ENCODE measurements around the gene CEP97.
"Not testable (repeated sequence)": the region's sequence is repeated elsewhere in the genome, so short reads cannot be mapped to it uniquely, and the experiment has no call there.

CEP97 gene

DNA sequence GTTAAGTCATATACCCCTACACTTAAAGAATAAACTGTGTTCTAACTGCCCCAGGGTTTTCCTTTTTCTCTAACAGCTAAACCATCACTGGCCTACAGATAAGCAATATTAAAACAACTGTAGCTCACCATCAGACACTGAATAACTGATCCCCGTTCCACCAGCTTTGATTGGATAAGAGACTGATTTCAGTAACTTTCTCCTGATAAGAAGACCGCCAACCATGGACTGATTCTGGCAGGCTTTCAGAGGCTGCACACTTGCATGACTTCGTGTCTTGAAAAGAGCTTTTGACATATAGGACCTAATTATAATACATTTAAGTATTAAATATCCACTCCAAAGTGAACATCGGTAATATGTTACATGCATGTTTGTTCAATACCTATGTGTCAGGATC lies 15.3 kb upstream of the CEP97 start:
- DNase-seq (ENCODE audit: insufficient read length) (no peak), FAIRE-seq (no peak)
- TF ChIP-seq TAF1 (IDR thresholded peaks at IDR 0.05; ENCODE audit: borderline replicate concordance, low read depth, low read length) (no peak), POLR2A (IDR thresholded peaks at IDR 0.05; ENCODE audit: low read depth, low read length) (no peak), POLR2AphosphoS5 (IDR thresholded peaks at IDR 0.05; ENCODE audit: low read depth, low read length) (no peak)

DNA sequence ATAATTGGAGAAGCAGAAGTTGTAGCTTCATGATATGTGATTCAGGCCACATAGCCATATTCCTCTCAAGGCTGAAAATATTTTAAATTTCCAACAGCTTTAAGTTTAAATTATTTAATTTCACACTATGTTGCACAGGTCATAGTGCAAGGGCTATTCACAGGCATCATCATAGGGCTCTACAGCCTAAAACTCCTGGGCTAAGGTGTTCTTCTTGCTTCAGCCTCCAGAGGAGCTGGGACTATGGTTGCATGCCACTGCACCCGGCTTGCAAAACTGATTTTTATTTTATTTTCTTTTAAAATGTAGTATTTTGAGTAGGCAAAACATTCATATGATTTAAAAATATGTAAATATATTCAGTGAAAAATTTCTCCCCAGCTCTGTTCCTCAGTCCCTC lies 6.0 kb upstream of the CEP97 start:
- FAIRE-seq (no peak), DNase-seq (ENCODE audit: insufficient read length) (no peak)
- no peak for TF ChIP-seq TAF1 (IDR thresholded peaks at IDR 0.05; ENCODE audit: borderline replicate concordance, low read depth, low read length)

DNA sequence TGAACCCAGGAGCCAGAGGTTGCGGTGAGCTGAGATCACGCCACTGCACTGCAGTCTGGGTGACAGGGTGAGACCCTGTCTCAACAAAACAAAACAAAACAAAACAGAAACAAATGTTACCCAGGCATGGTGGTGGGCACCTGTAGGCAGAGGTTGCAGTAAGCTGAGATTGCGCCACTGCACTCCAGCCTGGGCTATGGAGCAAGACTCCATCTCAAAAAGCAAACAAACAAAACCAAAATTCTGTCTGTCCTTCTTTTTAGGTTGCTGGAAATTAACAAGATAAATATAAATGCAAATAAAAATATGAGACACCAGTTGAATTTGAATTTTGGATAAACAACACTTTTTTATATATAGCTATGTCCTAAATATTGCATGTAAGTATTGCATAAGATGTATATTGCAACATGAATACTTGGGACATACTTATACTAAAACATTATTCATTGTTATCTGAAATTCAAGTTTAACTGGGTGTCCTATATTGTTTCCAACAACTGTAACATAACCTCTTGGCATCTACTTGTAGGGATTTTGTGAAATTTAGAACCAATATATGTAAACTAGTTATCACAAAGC lies 4.7 kb upstream of the CEP97 start:
- FAIRE-seq (peak; percentile 46), DNase-seq (ENCODE audit: insufficient read length) (no peak)
- TF ChIP-seq TAF1 (IDR thresholded peaks at IDR 0.05; ENCODE audit: borderline replicate concordance, low read depth, low read length) (no peak), POLR2A (IDR thresholded peaks at IDR 0.05; ENCODE audit: low read depth, low read length) (no peak)

DNA sequence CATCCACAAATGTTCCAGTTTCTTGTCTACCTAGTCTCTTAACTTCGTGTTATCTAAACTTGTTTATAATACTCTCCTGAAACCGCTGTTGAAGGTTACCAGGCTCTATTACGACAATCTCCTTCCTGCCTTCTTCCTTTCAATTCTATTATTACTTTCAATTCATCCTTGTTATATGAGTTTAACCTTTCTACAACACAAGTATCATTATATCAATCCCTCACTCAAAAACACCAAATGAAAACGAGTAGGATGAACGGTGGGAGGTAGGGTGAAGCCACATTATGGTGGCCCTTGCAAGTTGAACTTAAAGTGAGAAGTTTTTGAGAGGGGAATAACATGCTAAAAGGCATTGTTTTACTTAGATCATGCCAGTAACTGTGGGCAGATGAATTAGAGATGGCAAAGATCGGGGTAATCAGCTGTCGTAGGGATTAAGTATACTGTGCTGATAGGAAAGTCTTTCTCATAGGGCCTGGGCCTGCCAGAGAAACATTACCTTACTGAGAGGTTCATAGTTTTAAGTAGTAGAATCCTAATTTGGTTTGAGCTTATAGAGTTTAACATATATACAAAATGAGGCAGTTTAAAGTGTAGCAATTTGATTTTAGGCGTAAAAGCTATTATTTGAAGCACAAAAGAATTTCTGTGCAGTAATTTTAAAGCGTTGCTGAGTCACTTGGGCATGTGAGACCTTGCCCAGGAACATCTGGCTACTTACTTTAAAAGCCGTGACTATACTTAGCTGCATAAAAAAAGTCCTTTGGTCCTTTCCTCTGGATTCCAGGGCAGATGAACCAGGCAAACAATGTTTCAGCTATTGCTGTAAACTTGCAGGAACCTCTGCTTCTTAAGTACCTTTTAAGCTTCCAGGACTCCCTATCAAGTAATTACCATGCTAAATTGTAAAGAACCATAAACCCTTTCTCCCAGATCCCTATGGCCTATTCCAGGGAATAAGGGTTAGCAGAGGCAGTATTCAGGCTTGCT lies 3.3 kb upstream of the CEP97 start:
- FAIRE-seq: peak; percentile 56
- DNase-seq (ENCODE audit: insufficient read length): no peak
- TF ChIP-seq POLR2A (IDR thresholded peaks at IDR 0.05; ENCODE audit: low read depth, low read length) (no peak), TAF1 (IDR thresholded peaks at IDR 0.05; ENCODE audit: borderline replicate concordance, low read depth, low read length) (no peak), POLR2AphosphoS5 (IDR thresholded peaks at IDR 0.05; ENCODE audit: low read depth, low read length) (no peak)

DNA sequence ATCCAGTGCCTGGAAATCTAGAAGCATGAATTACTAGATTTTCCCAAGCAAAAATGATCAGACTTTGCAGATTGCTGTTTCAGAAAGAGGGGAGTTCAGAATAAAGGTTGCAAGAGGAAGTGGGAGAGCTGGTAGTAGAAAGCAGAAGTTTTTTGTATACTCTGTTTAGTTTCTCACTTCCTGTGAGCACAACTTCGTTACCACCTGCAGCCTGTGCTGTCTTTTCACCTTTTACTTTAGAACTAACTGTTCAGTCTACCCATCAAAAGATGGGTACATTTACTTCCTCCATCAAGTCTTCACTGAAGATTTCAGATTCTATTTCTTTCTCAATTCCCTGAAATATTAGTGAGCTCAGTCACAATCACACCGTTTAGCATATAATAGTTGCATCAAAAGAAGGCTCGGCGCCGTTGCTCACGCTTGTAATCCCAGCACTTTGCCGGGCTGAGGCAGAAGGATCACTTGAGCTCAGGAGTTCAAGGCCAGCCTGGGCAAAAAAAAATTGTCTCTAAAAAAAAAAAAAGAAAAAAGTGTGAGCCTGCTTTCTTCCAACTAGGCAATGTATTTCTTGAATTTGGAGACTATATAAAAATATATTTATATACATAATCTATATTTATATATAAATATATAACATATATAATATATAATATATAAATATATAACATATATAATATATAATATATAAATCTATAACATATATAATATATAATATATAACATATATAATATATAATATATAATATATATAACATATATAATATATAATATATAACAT lies 1.8 kb upstream of the CEP97 start:
- peak; percentile 95 for FAIRE-seq
- TF ChIP-seq TAF1 (IDR thresholded peaks at IDR 0.05; ENCODE audit: borderline replicate concordance, low read depth, low read length) (no peak), POLR2A (IDR thresholded peaks at IDR 0.05; ENCODE audit: low read depth, low read length) (no peak), POLR2AphosphoS5 (IDR thresholded peaks at IDR 0.05; ENCODE audit: low read depth, low read length) (no peak)

DNA sequence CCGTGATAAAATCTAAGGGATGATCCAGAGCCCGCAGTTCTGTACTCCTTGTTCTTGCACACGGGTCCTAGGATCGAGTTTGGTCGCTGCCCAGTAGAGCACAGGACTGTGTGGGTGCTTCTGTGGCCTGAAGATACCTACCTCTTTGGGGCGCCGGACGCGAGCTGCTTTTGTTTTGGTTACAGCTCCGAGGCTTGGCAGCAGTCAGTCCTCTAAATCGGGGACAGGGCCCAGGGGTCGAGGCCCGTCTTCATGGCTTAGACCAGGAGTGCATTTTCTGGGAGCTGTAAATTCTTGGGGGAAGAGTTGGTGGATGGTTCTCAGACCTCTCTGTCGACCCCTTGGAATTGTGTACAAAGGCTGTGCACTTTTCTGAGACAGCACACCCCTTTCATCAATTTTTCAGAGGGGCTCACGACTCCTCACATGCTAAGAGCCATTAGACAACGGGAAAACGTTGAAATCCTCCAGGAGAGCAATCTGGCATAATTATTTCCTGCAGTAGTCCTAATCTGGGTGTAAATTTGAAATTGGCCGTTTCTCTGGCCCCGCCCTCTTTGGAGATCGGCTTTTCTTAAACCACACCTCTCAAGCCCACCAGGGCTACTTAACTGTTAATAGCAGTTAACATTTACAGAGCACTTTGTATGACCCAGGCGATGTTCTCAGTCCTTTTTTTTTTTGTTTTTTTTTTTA lies 928 bp downstream of the CEP97 start:
- peak; percentile 54 for FAIRE-seq

More for the DNA sequence above, 1.8 kb upstream of the CEP97 start:
- DNase-seq (ENCODE audit: insufficient read length): peak; percentile 27

DNA sequence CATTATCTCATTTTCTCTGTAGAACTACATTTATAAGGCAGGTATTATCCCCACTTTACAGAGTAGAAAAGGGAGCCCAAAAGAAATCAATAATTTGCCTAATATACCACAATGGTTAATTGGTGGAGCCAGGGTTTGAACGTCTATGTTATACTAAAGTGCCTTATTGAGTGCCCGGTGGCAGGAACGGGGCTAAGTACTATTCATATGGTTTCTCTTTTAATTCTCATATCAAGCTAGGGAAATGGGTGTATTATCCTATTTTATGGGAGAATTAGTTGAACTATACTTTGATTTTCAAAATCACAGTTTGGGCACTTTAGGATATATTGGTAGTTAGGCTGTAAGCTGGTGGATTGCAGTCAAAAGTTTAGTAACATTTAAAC lies 1.5 kb downstream of the CEP97 start:
- TF ChIP-seq POLR2A (IDR thresholded peaks at IDR 0.05; ENCODE audit: low read depth, low read length): no peak
- no peak for TF ChIP-seq TAF1 (IDR thresholded peaks at IDR 0.05; ENCODE audit: borderline replicate concordance, low read depth, low read length)
- no peak for TF ChIP-seq POLR2AphosphoS5 (IDR thresholded peaks at IDR 0.05; ENCODE audit: low read depth, low read length)
- FAIRE-seq (peak; percentile 24), DNase-seq (ENCODE audit: insufficient read length) (no peak)

More for the DNA sequence above, 928 bp downstream of the CEP97 start:
- no peak for TF ChIP-seq POLR2AphosphoS5 (IDR thresholded peaks at IDR 0.05; ENCODE audit: low read depth, low read length)
- TF ChIP-seq POLR2A (IDR thresholded peaks at IDR 0.05; ENCODE audit: low read depth, low read length): no peak
- TF ChIP-seq TAF1 (IDR thresholded peaks at IDR 0.05; ENCODE audit: borderline replicate concordance, low read depth, low read length): no peak
- no peak for DNase-seq (ENCODE audit: insufficient read length)

DNA sequence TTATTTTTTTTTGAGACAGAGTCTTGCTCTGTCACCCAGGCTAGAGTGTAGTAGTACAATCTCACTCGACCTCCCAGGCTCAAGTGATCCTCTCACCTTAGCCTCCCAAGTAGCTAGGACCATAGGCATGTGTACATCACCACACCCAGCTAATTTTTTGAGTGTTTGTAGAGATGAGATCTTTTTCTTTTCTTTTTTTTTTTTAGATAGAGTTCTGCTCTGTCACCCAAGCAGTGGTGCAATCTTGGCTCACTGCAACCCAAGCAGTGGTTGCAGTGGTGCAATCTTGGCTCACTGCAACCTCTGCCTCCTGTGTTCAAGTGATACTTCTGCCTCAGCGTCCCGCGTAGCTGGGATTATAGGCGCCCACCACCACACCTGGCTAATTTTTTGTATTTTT lies 5.2 kb downstream of the CEP97 start:
- DNase-seq (ENCODE audit: insufficient read length) (no peak), FAIRE-seq (no peak)
- TF ChIP-seq POLR2AphosphoS5 (IDR thresholded peaks at IDR 0.05; ENCODE audit: low read depth, low read length) (no peak), POLR2A (IDR thresholded peaks at IDR 0.05; ENCODE audit: low read depth, low read length) (no peak)

DNA sequence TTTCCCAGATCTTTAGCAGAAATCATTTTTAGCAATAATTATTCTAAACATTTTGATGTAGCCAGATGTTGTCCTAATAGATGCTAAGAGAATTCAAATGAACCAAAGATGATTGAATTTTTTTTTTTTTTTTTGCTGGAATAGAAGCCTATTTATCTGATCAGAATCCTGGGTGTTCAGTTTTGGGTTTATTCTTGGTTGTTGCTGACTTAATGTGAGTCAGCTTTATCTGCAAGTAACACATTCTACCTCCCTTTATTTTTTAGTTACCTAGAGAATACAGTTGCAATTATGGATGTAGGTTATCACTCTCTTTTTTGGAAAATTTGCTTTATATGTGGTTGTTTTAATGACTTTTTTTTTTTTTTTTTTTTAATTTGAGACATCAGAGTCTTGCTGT lies 6.4 kb downstream of the CEP97 start:
- DNase-seq (ENCODE audit: insufficient read length) (no peak), FAIRE-seq (no peak)
- no peak for TF ChIP-seq POLR2AphosphoS5 (IDR thresholded peaks at IDR 0.05; ENCODE audit: low read depth, low read length)
- TF ChIP-seq POLR2A (IDR thresholded peaks at IDR 0.05; ENCODE audit: low read depth, low read length): no peak
- no peak for TF ChIP-seq TAF1 (IDR thresholded peaks at IDR 0.05; ENCODE audit: borderline replicate concordance, low read depth, low read length)

DNA sequence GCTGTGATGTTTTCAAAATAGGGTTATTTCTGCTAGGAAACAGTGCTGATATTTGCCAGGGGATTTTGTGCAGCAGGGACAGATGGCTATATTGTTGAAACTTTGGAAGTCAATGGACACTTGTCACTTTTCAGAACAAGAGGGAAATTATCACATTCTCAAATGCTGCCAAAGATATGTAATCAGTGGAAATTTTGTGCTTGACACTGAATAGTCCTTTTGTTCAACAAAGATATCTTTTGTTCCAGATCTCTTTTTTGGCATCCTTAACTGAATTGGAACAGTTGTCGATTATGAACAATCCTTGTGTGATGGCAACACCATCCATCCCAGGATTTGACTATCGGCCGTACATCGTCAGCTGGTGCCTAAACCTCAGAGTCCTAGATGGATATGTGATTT lies 7.8 kb downstream of the CEP97 start:
- FAIRE-seq (no peak), DNase-seq (ENCODE audit: insufficient read length) (no peak)
- TF ChIP-seq POLR2AphosphoS5 (IDR thresholded peaks at IDR 0.05; ENCODE audit: low read depth, low read length): no peak
- TF ChIP-seq TAF1 (IDR thresholded peaks at IDR 0.05; ENCODE audit: borderline replicate concordance, low read depth, low read length): no peak
- TF ChIP-seq POLR2A (IDR thresholded peaks at IDR 0.05; ENCODE audit: low read depth, low read length): no peak

DNA sequence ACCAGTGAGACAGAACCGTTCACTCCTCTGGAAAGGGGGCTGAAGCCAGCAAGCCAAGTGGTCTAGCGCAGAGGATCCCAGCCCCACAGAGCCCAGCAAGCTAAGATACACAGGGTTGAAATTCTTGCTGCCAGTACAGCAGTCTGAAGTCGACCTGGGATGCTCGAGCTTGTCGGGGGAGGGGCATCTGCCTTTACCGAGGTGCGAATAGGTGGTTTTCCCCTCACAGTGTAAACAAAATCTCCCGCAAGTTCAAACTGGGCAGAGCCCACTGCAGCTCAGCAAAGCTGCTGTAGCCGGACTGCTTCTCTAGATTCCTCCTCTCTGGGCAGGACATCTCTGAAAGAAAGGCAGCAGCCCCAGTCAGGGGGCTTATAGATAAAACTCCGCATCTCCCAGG lies 11.4 kb downstream of the CEP97 start:
- DNase-seq (ENCODE audit: insufficient read length) (no peak), FAIRE-seq (no peak)
- TF ChIP-seq TAF1 (IDR thresholded peaks at IDR 0.05; ENCODE audit: borderline replicate concordance, low read depth, low read length) (no peak), POLR2A (IDR thresholded peaks at IDR 0.05; ENCODE audit: low read depth, low read length) (no peak), POLR2AphosphoS5 (IDR thresholded peaks at IDR 0.05; ENCODE audit: low read depth, low read length) (no peak)

DNA sequence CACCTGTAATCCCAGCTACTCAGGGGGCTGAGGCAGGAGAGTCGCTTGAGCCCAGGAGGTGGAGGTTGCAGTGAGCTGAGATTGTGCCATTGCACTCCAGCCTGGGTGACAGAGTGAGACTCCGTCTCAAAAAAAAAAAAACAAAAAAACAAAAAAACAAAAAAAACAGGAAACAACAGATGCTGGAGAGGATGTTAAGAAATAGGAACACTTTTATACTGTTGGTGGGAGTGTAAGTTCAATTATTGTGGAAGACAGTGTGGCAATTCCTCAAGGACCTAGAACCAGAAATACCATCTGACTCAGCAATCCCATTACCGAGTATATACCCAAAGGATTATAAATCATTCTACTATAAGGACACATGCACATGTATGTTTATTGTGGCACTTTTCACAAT lies 17.5 kb downstream of the CEP97 start:
- not testable (repeated sequence) for DNase-seq (ENCODE audit: insufficient read length); FAIRE-seq

Data from GM12892 (cell line).